Measurements from ENCODE around the gene FRMD4A.

FRMD4A gene

DNA sequence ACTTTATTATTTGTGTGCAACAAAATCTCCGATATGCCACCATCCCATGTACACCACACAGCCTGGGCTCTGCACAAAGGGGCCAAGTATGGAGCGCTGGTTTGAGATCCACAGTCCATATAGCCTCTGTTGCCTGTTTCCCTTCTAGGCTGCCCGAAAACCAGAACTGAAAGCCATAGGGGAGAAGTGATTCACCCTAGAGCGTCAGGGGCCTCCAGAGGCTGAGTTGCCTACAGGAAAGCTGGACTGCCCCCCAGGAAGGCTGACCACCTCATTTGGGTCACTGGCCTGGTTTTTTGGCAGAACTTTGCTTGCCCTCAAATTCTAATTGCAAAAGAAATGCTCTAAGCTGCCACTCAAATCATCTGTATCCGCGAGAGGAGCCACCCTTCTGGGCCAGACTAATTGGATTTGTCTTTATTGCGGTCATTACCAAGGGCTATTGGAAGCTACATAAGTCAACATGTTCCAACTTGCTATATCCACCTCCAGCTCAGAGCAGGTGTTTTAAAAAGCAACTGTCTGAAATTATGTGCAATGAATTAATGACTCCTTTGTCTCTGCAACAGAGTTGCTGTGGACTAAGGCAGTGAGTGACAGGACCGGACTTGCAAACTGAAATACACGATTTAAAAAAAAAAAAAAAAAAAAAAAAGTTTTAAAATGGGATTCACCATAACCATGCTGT lies 28.3 kb upstream of the FRMD4A start:
- Mint-ChIP-seq H3K27ac (no peak overlapping the region), H3K36me3 (no peaks in the 10 kb centered on the region), H3K9me3 (no peaks in the 10 kb centered on the region), H3K27me3 (peaks cover 31% of the 10 kb centered on the region), H3K4me3 (no peak overlapping the region), H3K4me1 (no peaks in the 10 kb centered on the region)
- CTCF ChIA-PET: interaction anchor here (0.7 kb wide), 1 partner anchor 57 kb away, joined by 3 read pairs; no protein-coding TSS in a partner anchor
- no peak for DNase-seq

GRCh38 chr10:14356921-14357320 lies 26.2 kb upstream of the FRMD4A start:
- H3K4me3 Mint-ChIP-seq: no peak overlapping the region
- no peak for DNase-seq
- no peaks in the 10 kb centered on the region for H3K4me1 Mint-ChIP-seq
- H3K9me3 Mint-ChIP-seq: no peaks in the 10 kb centered on the region
- no peaks in the 10 kb centered on the region for H3K36me3 Mint-ChIP-seq
- CTCF ChIA-PET: no interaction called here
- H3K27ac Mint-ChIP-seq: no peak overlapping the region
- peaks cover 23% of the 10 kb centered on the region for H3K27me3 Mint-ChIP-seq

- Mint-ChIP-seq H3K27me3 (peaks cover 23% of the 10 kb centered on the region), H3K4me3 (no peak overlapping the region), H3K9me3 (no peaks in the 10 kb centered on the region), H3K4me1 (no peaks in the 10 kb centered on the region), H3K36me3 (no peaks in the 10 kb centered on the region), H3K27ac (no peak overlapping the region)
- no peak for DNase-seq
- CTCF ChIA-PET: no interaction called here
Measured at GRCh38 chr10:14355750-14356149, 25.0 kb upstream of the FRMD4A start.

GRCh38 chr10:14353291-14353913 lies 22.7 kb upstream of the FRMD4A start:
- Mint-ChIP-seq H3K27me3 (peaks cover 22% of the 10 kb centered on the region), H3K9me3 (no peaks in the 10 kb centered on the region), H3K4me1 (no peaks in the 10 kb centered on the region), H3K27ac (no peak overlapping the region), H3K4me3 (no peak overlapping the region), H3K36me3 (no peaks in the 10 kb centered on the region)
- CTCF ChIA-PET: no interaction called here
- DNase-seq: no peak

DNA sequence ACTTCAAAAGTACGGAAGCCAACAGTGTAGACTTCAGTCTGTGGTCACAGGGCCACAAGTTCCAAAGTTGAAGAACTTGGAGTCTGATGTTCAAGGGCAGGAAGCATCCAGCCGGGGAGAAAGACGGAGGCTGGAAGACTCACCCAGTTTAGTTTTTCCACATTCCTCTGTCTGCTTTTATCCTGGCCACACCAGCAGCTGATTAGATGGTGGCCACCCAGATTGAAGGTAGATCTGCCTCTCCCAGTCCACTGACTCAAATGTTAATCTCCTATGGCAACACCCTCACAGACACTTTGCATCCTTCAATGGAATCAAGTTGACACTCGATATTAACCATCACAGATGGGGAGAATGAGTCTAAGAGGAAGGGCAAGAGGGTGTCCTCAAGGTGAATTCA lies 19.3 kb upstream of the FRMD4A start:
- Mint-ChIP-seq H3K27ac (no peak overlapping the region), H3K27me3 (peaks cover 17% of the 10 kb centered on the region), H3K9me3 (no peaks in the 10 kb centered on the region), H3K4me1 (no peaks in the 10 kb centered on the region), H3K4me3 (no peak overlapping the region), H3K36me3 (no peaks in the 10 kb centered on the region)
- DNase-seq: no peak
- CTCF ChIA-PET: no interaction called here

- Mint-ChIP-seq H3K9me3 (no peaks in the 10 kb centered on the region), H3K4me3 (no peak overlapping the region), H3K27ac (no peak overlapping the region), H3K4me1 (no peaks in the 10 kb centered on the region), H3K27me3 (peaks cover 17% of the 10 kb centered on the region), H3K36me3 (no peaks in the 10 kb centered on the region)
- no peak for DNase-seq
- CTCF ChIA-PET: no interaction called here
Measured at GRCh38 chr10:14349081-14349480, 18.4 kb upstream of the FRMD4A start.

- no peak for DNase-seq
- peaks cover 18% of the 10 kb centered on the region for H3K27me3 Mint-ChIP-seq
- H3K4me3 Mint-ChIP-seq: no peak overlapping the region
- no peak overlapping the region for H3K27ac Mint-ChIP-seq
- CTCF ChIA-PET: no interaction called here
- no peaks in the 10 kb centered on the region for H3K9me3 Mint-ChIP-seq
- no peaks in the 10 kb centered on the region for H3K36me3 Mint-ChIP-seq
- H3K4me1 Mint-ChIP-seq: no peaks in the 10 kb centered on the region
Measured at GRCh38 chr10:14345262-14345661, 14.5 kb upstream of the FRMD4A start.

DNA sequence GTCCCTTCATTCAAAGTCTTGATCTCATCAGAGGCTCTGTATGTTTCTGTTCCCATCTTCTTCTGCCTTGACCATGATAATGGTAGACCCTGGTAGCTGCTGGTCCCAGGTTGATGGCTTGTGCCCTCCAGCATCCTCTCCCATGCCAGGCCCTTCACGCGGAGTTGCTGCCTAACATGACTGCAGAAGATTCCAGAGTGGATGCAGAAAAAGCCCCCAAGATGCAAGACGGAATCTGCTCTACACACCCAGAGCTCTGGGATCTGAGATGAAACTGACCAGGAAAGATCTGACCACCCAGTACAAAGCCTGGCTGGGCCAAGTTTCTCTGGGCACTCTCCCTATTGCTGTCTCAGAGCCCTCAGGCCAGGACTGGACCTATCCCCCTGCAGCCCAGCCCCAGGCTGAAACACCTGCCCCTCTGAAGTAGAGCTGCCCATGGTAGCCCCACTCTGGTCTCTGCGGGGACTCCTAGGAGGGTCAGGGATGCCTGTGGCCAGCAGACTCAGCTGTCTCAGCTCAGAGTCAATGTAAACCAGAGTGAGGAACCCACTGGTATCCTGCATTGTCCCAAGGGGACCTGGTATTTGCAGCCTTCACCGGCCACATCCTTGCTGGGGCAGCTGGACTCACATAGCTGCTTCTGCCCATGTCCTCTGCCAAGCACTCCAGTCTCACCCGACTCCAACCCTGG lies 9.5 kb upstream of the FRMD4A start:
- DNase-seq: no peak
- no peaks in the 10 kb centered on the region for H3K4me1 Mint-ChIP-seq
- no peaks in the 10 kb centered on the region for H3K36me3 Mint-ChIP-seq
- H3K27me3 Mint-ChIP-seq: peaks cover 28% of the 10 kb centered on the region
- no peak overlapping the region for H3K4me3 Mint-ChIP-seq
- H3K9me3 Mint-ChIP-seq: no peaks in the 10 kb centered on the region
- H3K27ac Mint-ChIP-seq: no peak overlapping the region
- CTCF ChIA-PET: no interaction called here

DNA sequence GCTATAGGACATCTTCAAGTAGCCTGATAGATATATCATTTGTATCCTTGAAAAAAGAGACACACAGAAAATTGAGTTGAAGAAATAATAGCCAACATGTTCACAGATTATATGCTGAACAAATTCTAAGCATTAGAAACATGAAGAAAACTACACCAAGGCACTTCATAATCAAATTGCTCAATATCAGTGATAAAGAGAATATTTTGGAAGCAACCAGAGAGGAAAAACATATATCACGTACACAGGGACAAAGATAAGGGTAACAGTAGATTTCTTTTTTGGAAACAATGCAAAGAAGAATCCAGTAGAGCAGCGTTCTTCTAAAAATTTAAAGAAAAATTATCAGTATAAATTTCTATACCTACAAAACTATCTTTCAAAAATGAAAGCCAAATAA lies 6.0 kb upstream of the FRMD4A start:
- Mint-ChIP-seq H3K4me3 (no peak overlapping the region), H3K9me3 (no peaks in the 10 kb centered on the region), H3K27me3 (peaks cover 45% of the 10 kb centered on the region), H3K4me1 (no peaks in the 10 kb centered on the region), H3K27ac (no peak overlapping the region), H3K36me3 (no peaks in the 10 kb centered on the region)
- DNase-seq: no peak
- CTCF ChIA-PET: no interaction called here

GRCh38 chr10:14334771-14335170 lies 4.0 kb upstream of the FRMD4A start:
- Mint-ChIP-seq H3K27ac (no peak overlapping the region), H3K4me3 (no peak overlapping the region), H3K4me1 (no peaks in the 10 kb centered on the region), H3K27me3 (peaks cover 44% of the 10 kb centered on the region), H3K9me3 (no peaks in the 10 kb centered on the region), H3K36me3 (no peaks in the 10 kb centered on the region)
- CTCF ChIA-PET: interaction anchor here (0.8 to 1.0 kb wide), 2 partner anchors 19 to 123 kb away, joined by 3 read pairs; no protein-coding TSS in a partner anchor
- DNase-seq: no peak

DNA sequence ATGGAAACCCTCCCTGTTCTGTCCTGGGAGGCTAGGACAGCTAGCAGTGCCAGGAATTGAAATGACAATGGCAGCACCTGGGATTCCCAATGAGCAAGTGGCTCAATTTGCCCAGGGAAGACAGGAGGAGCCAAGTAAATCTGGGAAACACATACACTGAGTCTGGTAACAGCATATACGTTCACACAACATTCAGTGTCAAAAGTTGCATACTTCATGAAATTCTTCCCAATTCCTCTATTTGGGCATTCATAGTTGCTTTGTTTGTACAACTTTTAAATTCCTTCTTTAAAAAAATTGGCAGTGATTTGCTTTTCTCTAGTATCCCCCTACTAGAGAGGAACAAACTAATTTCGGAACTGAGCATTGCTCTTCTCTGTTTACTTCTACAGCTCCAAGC lies 2.9 kb upstream of the FRMD4A start:
- H3K27me3 Mint-ChIP-seq: peaks cover 48% of the 10 kb centered on the region
- no peaks in the 10 kb centered on the region for H3K36me3 Mint-ChIP-seq
- H3K4me3 Mint-ChIP-seq: no peak overlapping the region
- H3K9me3 Mint-ChIP-seq: no peaks in the 10 kb centered on the region
- no peaks in the 10 kb centered on the region for H3K4me1 Mint-ChIP-seq
- no peak for DNase-seq
- H3K27ac Mint-ChIP-seq: no peak overlapping the region
- CTCF ChIA-PET: interaction anchor here (1.0 kb wide), 1 partner anchor 21 kb away, joined by 3 read pairs; no protein-coding TSS in a partner anchor

DNA sequence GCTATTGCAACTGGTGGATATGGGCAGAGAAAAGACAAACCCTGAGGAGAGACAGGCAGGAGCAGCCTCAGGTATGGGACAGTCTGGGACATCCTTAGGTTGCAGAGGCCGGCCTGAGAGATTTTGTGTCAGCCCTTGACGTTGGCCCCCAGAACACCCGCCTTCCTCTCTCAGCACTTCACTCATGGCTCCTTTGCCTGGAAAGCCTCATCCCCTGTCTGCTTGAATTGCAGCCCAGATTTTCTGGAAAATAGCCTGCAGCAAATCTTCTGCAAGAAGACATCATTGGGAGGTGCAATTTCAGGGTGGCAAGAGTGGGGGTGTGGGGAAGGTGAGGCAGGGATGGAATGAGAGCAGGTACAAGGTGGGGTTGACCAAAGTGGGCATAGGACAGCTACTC lies 2.2 kb upstream of the FRMD4A start:
- Mint-ChIP-seq H3K36me3 (no peaks in the 10 kb centered on the region), H3K4me3 (no peak overlapping the region), H3K9me3 (no peaks in the 10 kb centered on the region), H3K27ac (no peak overlapping the region), H3K4me1 (no peaks in the 10 kb centered on the region), H3K27me3 (peaks cover 52% of the 10 kb centered on the region)
- no peak for DNase-seq
- CTCF ChIA-PET: no interaction called here

GRCh38 chr10:14329746-14330173 lies 964 bp downstream of the FRMD4A start:
- peaks cover 62% of the 10 kb centered on the region for H3K27me3 Mint-ChIP-seq
- H3K36me3 Mint-ChIP-seq: no peaks in the 10 kb centered on the region
- H3K9me3 Mint-ChIP-seq: no peaks in the 10 kb centered on the region
- H3K4me3 Mint-ChIP-seq: no peak overlapping the region
- DNase-seq: no peak
- no peak overlapping the region for H3K27ac Mint-ChIP-seq
- CTCF ChIA-PET: interaction anchor here (0.6 kb wide), 1 partner anchor 62 kb away, joined by 3 read pairs; no protein-coding TSS in a partner anchor
- H3K4me1 Mint-ChIP-seq: no peaks in the 10 kb centered on the region

DNA sequence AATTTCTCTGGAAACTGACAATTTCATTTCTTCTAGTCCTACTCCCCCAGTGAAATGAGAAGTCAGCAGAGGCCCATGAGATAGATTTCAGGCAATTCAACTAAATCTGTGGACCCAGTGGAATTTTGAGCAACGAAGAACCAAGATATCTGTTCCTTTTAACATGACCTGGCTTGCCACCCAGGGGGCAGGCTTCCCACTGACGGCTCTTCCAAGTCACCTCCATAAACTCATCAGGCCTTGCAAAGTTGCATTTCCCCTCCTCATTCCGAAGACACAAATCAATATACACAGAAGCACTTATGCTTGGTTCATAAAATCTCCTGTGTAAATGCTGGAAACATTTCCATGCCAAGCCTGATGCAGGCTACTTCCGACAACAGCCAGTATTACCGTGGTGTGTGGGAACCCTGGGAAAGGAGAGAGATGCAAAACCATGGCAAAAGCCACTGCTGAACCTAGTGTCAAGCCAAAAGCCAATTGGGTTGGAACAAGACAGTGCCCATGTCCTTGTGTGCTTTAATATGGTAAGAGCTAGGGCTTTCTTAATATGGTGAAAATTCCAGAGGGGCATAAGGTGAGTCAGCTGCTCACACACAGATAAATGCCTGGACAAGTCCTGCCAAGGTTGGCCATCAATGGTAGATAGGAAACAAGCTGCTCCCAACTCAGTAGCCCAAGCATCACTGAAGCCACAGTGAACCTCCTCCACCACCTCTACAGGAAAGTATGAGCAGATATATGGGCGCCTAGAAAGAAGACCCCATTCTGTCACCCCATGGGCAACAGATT lies 1.6 kb downstream of the FRMD4A start:
- no peaks in the 10 kb centered on the region for H3K9me3 Mint-ChIP-seq
- CTCF ChIA-PET: interaction anchor here (0.6 kb wide), 1 partner anchor 62 kb away, joined by 3 read pairs; no protein-coding TSS in a partner anchor
- no peak for DNase-seq
- no peaks in the 10 kb centered on the region for H3K36me3 Mint-ChIP-seq
- no peaks in the 10 kb centered on the region for H3K4me1 Mint-ChIP-seq
- H3K27ac Mint-ChIP-seq: no peak overlapping the region
- no peak overlapping the region for H3K4me3 Mint-ChIP-seq
- peaks cover 55% of the 10 kb centered on the region for H3K27me3 Mint-ChIP-seq
